IMR-90 (cell line): ENCODE measurements around the gene SLC6A6. TPM values are rescaled to one million over a fixed set of nuclear protein-coding genes. Genes with fewer than 3 reads are reported as not detected.

Source experiments
- ATAC-seq: fragments of 200-7000 bp; cut with Tn5 transposase; 2 replicates; pipeline ENCODE4 v1.9.1; 2020; ENCODE audit warnings: low read depth, mild to moderate bottlenecking, moderate library complexity
- BruUV-seq: library from RNA; stranded (reverse); fragments of 400-500 nt; replicated peaks from 2 replicates; lab custom pipeline; 2021; lab: Mats Ljungman, UMichigan
- CTCF ChIA-PET: fragments of 300-600 bp; formaldehyde crosslinking; extraction: SDS; loops from one replicate; lab custom pipeline; 2021; ENCODE audit warnings: antibody characterized with exemption; lab: Yijun Ruan, JAX
- POLR2A ChIA-PET: fragments of 300-600 bp; sonication (Branson Sonifier 250); formaldehyde crosslinking; loops from one replicate; lab custom pipeline; 2022; ENCODE audit warnings: antibody characterized with exemption; ENCODE audit not compliant: unreplicated experiment; lab: Charles Lee
- DNase-seq: peaks from one replicate; pipeline ENCODE4 v3.0.0; 2013
- H2AFZ ChIP-seq: replicated peaks from 2 replicates; pipeline ENCODE3; 2013; ENCODE audit warnings: low read length, mild to moderate bottlenecking; ENCODE audit not compliant: poor library complexity
- H2AK5ac ChIP-seq: 2 replicates; pipeline ENCODE4 v1.6.1; 2013; ENCODE audit warnings: low read depth, low read length, inconsistent platforms
- H2AK9ac ChIP-seq: replicated peaks from 2 replicates; pipeline ENCODE3; 2013; ENCODE audit warnings: mild to moderate bottlenecking, low read depth, low read length, moderate library complexity; ENCODE audit not compliant: poor library complexity
- H2BK120ac ChIP-seq: 2 replicates; pipeline ENCODE4 v1.6.1; 2013; ENCODE audit warnings: low read depth, low read length, inconsistent platforms
- H2BK15ac ChIP-seq: 3 replicates; pipeline ENCODE4 v1.6.1; 2013; ENCODE audit warnings: low read depth, low read length, inconsistent platforms
- H2BK20ac ChIP-seq: 2 replicates; pipeline ENCODE4 v1.6.1; 2013; ENCODE audit warnings: low read depth, mild to moderate bottlenecking, inconsistent platforms, low read length, moderate library complexity
- H2BK5ac ChIP-seq: 2 replicates; pipeline ENCODE4 v1.6.1; 2013; ENCODE audit warnings: mild to moderate bottlenecking, low read depth, low read length, inconsistent platforms; ENCODE audit not compliant: poor library complexity, severe bottlenecking
- H3K14ac ChIP-seq: replicated peaks from 2 replicates; pipeline ENCODE4 v1.6.1; 2013; ENCODE audit warnings: low read depth, low read length, inconsistent platforms
- H3K18ac ChIP-seq: 2 replicates; pipeline ENCODE4 v1.6.1; 2013; ENCODE audit warnings: low read depth, low read length, control low read depth
- H3K23ac ChIP-seq: 2 replicates; pipeline ENCODE4 v1.6.1; 2013; ENCODE audit warnings: low read depth, low read length, inconsistent platforms
- H3K27ac ChIP-seq: 2 replicates; pipeline ENCODE4 v1.5.1; 2013; ENCODE audit warnings: mild to moderate bottlenecking, control low read depth, low read length; ENCODE audit not compliant: insufficient read depth
- H3K27me3 ChIP-seq: 2 replicates; pipeline ENCODE4 v1.6.1; 2013; ENCODE audit warnings: low read length; ENCODE audit not compliant: control insufficient read depth, insufficient read depth
- H3K36me3 ChIP-seq: 2 replicates; pipeline ENCODE4 v1.6.1; 2013; ENCODE audit warnings: low read length, mixed read lengths; ENCODE audit not compliant: control insufficient read depth, insufficient read depth
- H3K4ac ChIP-seq: 2 replicates; pipeline ENCODE4 v1.6.1; 2013; ENCODE audit warnings: low read depth, low read length, inconsistent platforms
- H3K4me1 ChIP-seq: 2 replicates; pipeline ENCODE4 v1.6.1; 2013; ENCODE audit warnings: low read length, mixed read lengths; ENCODE audit not compliant: control insufficient read depth, insufficient read depth
- H3K4me2 ChIP-seq: 2 replicates; pipeline ENCODE4 v1.6.1; 2013; ENCODE audit warnings: low read depth, mild to moderate bottlenecking, control low read depth, low read length, moderate library complexity
- H3K4me3 ChIP-seq: 2 replicates; pipeline ENCODE4 v1.5.1; 2013; ENCODE audit warnings: low read depth, mild to moderate bottlenecking, control low read depth, low read length, moderate library complexity; ENCODE audit not compliant: insufficient read depth
- H3K56ac ChIP-seq: 2 replicates; pipeline ENCODE4 v1.6.1; 2013; ENCODE audit warnings: low read length, inconsistent platforms; ENCODE audit not compliant: insufficient read depth; ENCODE audit errors: extremely low read depth
- H3K79me1 ChIP-seq, 2 experiments: 2 replicates each; pipeline ENCODE4 v1.6.1; 2013; ENCODE audit warnings: low read length in 2 of 2, inconsistent platforms in 1 of 2, low read depth in 1 of 2
- H3K9ac ChIP-seq: 2 replicates; pipeline ENCODE4 v1.6.1; 2013; ENCODE audit warnings: low read depth, low read length, control low read depth
- H3K9me1 ChIP-seq: 2 replicates; pipeline ENCODE4 v1.6.1; 2013; ENCODE audit warnings: low read length, inconsistent platforms; ENCODE audit not compliant: insufficient read depth
- H3K9me3 ChIP-seq: 2 replicates; pipeline ENCODE4 v1.6.1; 2013; ENCODE audit warnings: low read length; ENCODE audit not compliant: control insufficient read depth, insufficient read depth
- H4K20me1 ChIP-seq: 2 replicates; pipeline ENCODE4 v1.6.1; 2013; ENCODE audit warnings: low read length, inconsistent platforms; ENCODE audit not compliant: insufficient read depth
- H4K5ac ChIP-seq: 2 replicates; pipeline ENCODE4 v1.6.1; 2013; ENCODE audit warnings: mild to moderate bottlenecking, low read depth, low read length, control low read depth
- H4K8ac ChIP-seq, 2 experiments: 2 replicates each; pipeline ENCODE4 v1.6.1; 2013; ENCODE audit warnings: low read depth in 2 of 2, low read length in 2 of 2, control low read depth in 1 of 2, inconsistent platforms in 1 of 2
- H4K91ac ChIP-seq: 2 replicates; pipeline ENCODE4 v1.6.1; 2013; ENCODE audit warnings: low read depth, low read length, inconsistent platforms; ENCODE audit not compliant: insufficient read depth
- POLR2A ChIP-seq: IDR thresholded peaks from 2 replicates; pipeline ENCODE4 v1.6.1; 2012; ENCODE audit warnings: mild to moderate bottlenecking, low read depth, low read length
- WGBS, 2 experiments: methylation state at CpG; one replicate each; pipeline versions ENCODE4 v1.1.5 to v1.1.7; 2013; ENCODE audit warnings: missing lambda C conversion rate in 2 of 2; ENCODE audit not compliant: insufficient read length in 1 of 2; ENCODE audit errors: extremely low coverage in 2 of 2; 5-methylcytosine and 5-hydroxymethylcytosine counted together
- dilution Hi-C: fragments of 300-500 bp; cut with HindIII; formaldehyde crosslinking; loops from one replicate; pipeline ENCODE4 v1.14.3; 2018; ENCODE audit warnings: low sequenced_read_pairs; ENCODE audit not compliant: unreplicated experiment
- in situ Hi-C: fragments of 300-500 bp; cut with MboI; formaldehyde crosslinking; loops from 3 replicates; pipeline ENCODE4 v1.14.3; 2019; ENCODE audit warnings: low sequenced_read_pairs, inconsistent platforms, mixed read lengths
- intact Hi-C: fragments of 100-400 bp; cut with micrococcal nuclease; formaldehyde crosslinking; loops from 2 replicates; pipeline ENCODE4 v1.10.0; 2022
- polyA plus RNA-seq, 3 experiments: library from polyadenylated mRNA; depleted of rRNA; stranded (reverse); fragments of >200 nt; gene quantifications; 2 replicates each; pipeline ENCODE4 v1.2.3, GENCODE V29; 2012; ENCODE audit warnings: low replicate concordance in 1 of 3
- total RNA-seq: library from RNA; depleted of rRNA; stranded (reverse); fragments of >200 nt; gene quantifications from 2 replicates; pipeline ENCODE4 v1.2.3, GENCODE V29; 2012

The SLC6A6 gene
- total and polyA plus RNA-seq, 2 of the 4 experiments (the other 2 are of a cell fraction) = 29.9 to 39.4 TPM

DNA sequence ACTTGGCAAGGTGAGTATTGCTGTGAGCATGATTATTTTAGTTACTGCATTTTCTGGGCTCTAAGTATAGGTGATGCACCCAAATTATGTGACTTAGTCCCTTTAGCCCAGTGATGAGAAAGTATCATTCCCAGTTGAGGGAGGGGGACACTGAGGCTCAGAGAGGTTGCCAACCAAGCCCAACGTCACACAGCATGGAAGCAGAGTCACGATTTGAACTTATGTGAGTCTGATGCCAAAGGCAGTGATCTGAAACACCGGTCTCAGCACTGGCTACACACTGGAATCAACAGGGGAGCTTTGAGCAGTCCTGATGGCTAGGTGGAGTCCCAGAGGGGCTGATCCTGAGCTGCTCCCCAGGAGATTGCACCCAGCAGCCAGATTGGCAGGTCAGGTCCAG, 39.5 kb upstream of the SLC6A6 start:
- POLR2A ChIA-PET = no interaction called here

More for the DNA sequence above, 39.5 kb upstream of the SLC6A6 start:
- Histone ChIP-seq H3K27me3 (peaks cover 6% of the 10 kb centered on the region; the same call in 1 of the 2 replicates), H2AFZ (no peak overlapping the region), H3K18ac (no peak overlapping the region), H2AK9ac (no peak overlapping the region), H3K9me3 (no peaks in the 10 kb centered on the region), H4K91ac (peak overlapping the region; percentile 67; the same call in 1 of the 2 replicates), H3K36me3 (no peaks in the 10 kb centered on the region), H4K5ac (no peak overlapping the region), H3K56ac (no peak overlapping the region), H3K23ac (no peak overlapping the region), H3K4ac (peak overlapping the region; percentile 90), H3K79me1 (no peaks in the 10 kb centered on the region), H2BK15ac (0 out of 3 replicates have a peak overlapping the region, but pooled peaks have one; percentile 67), H4K8ac (no peak overlapping the region), H3K4me1 (peaks cover 29% of the 10 kb centered on the region), H3K14ac (0 out of 2 replicates have a peak overlapping the region, but pooled peaks have one; percentile 74), H3K9ac (no peak overlapping the region), H3K27ac (no peak overlapping the region), H3K9me1 (peaks cover 26% of the 10 kb centered on the region), H2BK5ac (no peak overlapping the region), H4K20me1 (no peaks in the 10 kb centered on the region), H3K4me2 (no peak overlapping the region), H2BK20ac (peak overlapping the region; percentile 40), H2AK5ac (no peak overlapping the region), H2BK120ac (peak overlapping the region; percentile 65), H3K4me3 (no peak overlapping the region)
- TF ChIP-seq POLR2A = no peak
- no TSS peak for BruUV-seq
- dilution Hi-C loops = no loop called here
- WGBS, 2 experiments = 94% methylated on average over 3 of the region's 3 CpGs; no CpG with 5 or more reads in 1 of the 2 experiments
- in situ Hi-C loops = no loop called here
- no peak for ATAC-seq
- DNase-seq = no peak
- intact Hi-C loops = no loop called here
- CTCF ChIA-PET = no interaction called here
